GM19351 (cell line): ENCODE measurements around the gene RD3L.
"Not testable (repeated sequence)": the region's sequence is repeated elsewhere in the genome, so short reads cannot be mapped to it uniquely, and the experiment has no call there.

ENCODE experiments used
- ATAC-seq: cut with Tn5 transposase; IDR thresholded peaks from one replicate; pipeline ENCODE4 v1.9.1; 2021; ENCODE audit warnings: mild to moderate bottlenecking, moderate library complexity; ENCODE audit not compliant: unreplicated experiment

RD3L gene

DNA sequence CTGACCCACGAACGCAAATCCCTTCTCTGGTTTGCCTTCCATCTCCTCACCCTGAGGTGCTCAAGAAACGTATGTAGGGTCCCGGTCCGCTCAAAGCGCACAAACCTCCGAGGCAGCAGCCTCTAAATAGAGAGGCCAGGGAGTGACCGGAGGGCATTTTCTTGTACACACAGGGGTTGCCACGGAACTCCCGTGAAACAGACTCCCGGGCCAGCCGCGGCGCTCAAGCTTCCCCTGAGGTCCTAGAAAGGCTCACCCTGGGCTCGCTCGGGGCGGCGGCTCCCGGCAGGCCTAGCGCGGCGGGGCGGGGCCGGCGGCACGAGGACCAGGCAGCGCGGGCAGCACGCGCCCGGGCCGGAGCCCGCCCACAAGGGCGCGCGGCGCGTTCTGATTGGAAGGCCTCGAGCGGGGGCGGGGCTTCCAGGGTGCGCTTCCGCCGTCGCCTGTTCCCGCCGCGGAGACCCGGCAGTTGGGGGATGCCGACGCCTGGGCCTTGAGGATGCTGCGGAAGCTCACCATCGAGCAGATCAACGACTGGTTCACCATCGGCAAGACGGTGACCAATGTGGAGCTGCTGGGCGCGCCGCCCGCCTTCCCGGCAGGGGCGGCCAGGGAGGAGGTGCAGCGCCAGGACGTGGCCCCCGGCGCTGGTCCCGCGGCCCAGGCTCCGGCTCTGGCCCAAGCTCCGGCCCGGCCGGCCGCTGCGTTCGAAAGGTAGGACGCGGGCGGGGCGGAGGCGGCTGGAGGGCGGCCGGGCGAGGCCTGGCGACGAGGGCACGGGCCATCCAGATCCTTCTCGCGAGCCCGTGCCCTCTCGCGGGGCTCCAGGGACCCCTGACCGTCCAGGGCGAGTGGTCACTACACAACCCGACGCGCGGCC lies 14.1 kb downstream of the RD3L start, which contains the start of gene TDRD9:
TDRD9 (plus strand) TSS at position 446 of the 880 bp plus-strand sequence; CDS start at position 500, 54 bp downstream.
- ATAC-seq, result no peak

DNA sequence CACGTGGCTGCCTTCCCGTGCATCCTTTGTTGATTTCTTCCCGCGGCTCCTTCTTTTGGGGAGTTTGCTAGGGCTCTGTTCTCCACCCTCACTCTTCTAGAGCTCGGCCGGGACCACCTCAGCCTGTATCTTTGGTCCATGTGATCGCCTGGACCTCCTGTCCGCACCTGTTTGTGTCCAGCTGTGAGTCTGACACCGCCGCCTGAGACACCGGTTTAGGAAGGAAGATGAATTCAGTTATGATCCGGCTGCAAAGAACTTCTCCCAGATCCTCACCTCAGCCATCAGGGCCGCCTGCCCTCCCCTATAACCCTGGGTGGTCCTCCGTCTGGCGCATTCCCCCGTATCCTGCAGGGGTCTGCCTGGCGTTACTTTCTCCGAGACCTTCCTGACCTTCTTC lies 14.8 kb downstream of the RD3L start:
- no peak for ATAC-seq

DNA sequence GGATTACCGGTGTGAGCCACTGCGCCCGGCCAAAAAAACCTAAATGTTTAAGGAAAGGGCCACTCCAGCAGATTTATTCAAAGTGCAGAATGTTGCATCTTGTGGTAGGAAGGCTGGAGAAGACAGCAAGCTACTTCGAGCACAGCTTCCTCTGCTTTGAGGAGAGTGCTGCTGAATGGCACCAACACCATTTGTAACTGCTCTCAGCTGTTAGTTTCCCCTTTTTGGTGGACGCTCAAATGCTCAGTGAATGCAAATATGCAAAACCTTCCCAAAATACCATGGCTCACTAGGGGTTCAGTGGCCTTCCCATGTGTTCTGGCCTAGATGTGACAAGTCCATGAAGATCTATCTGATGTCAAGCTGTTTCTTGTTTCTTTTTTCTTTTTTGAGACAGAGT lies 17.0 kb downstream of the RD3L start:
- no peak for ATAC-seq

DNA sequence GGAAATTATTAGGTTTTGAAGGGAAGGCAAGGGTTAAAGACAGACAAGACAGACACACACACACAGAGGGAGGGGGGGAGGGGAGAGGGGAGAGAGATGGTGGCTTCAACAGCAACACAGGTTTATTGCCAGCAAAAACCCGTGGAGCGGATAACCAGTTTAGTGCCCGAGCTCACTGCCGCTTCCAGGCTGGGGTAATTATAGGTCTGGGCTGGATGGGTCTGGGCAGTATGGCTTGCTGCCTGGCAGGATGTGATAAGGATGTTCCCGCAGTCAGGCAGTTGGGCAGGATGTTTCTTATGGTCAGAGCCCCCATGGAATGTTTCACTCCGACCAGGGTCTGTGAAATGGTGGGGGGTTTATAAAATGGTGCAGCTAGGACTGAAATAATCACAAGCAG lies 18.5 kb downstream of the RD3L start:
- ATAC-seq, result no peak

DNA sequence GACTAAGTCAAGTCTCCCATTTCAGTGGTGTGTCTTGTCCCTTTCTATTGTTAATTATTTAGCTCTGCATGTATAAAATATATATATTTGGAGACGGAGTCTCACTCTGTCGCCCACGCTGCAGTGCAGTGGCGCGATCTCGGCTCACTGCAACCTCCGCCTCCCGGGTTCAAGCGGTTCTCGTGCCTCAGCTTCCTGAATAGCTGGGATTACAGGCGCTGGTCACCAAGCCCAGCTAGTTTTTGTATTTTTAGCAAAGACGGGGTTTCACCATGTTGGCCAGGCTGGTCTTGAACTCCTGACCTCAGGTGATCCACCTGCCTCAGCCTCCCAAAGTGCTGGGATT lies 20.5 kb downstream of the RD3L start:
- not testable (repeated sequence) for ATAC-seq

DNA sequence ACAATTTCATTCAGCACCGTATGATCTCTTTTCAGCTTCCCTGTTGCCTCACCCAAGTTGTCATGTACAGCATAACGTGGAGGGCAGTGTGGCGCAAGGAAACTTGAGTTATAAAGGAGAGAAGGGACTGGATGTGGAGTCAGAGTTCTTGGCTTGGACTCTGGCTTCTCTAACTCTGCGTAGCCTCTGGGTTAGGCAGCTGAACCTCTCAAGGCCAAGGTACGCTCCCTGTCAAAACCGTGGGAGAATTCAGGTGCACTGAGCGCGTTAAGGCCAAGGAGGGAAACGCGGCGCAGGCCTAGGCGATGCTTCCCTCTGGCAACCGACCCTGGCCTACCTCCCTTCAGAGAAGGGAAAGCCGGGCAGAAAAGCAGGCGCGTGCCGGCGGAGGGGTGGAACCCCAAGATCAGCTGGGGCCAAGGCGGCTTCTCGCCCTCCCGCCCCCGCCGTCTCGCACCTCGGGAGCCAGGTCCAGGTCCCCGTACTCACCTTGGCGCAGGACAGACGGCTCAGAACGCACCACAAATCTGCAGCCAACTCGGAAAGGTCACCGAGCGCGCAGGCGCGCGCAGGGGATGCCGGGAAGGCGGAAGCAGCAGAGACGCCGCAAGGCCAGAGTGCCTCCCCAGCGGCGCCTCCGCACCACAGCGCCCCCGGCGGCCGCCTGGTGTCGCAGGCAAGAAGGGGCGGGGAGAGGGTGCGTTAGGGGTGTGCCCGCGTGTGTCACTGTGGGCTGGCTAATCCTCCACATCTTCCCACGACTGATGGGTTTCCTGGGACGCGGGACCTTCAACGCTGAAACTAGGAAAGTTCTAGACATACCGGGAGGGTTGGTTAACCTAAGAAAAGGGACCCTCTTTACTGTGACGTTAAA lies 21.1 kb downstream of the RD3L start:
- ATAC-seq, result peak; percentile 95

DNA sequence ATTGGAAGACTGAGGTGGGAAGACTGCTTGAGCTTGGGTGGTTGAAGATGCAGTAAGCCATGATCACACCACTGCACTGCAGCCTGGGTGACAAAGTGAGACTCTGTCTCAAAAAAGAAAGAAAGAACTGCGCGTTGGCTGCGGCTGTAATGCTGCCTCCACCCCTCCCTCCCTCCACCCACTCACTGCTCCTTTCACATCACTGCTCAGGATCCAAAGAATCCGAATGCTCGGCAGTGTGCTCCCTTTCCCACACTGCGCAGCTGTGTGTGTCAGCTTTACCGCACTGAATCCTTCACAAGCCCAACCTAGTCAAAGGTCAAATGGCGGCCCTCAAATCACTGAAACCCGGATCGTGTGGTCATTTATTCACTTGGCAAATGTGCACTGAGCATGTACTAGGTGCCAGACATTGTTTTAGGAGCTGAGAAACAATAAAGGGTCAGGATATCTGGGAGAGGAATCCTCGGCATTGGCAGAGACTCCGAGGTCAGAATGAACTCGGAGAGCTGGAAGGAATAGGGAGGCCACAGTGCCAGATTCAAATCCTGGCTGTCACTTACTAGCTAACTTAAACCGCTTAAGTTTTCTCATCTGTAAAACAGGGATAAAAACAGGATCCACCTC lies 25.6 kb downstream of the RD3L start:
- ATAC-seq, result no peak

DNA sequence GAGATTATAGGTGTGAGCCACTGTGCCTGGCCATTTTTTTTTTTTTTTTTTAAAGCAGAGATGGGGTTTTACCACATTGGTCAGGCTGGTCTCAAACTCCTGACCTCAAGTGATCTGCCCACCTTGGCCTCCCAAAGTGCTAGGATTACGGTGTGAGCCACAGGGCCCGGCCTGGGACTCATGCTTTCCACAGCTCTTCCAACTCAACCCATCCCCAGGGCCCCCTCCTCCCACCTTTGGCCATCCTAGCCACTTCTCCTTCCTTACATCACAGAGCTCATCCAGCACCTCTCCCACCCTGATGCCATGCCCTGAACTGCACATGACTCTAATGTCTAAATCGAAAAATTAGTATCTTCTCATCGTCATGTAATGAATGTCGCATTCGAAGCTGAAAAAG lies 26.7 kb downstream of the RD3L start:
- no peak for ATAC-seq

DNA sequence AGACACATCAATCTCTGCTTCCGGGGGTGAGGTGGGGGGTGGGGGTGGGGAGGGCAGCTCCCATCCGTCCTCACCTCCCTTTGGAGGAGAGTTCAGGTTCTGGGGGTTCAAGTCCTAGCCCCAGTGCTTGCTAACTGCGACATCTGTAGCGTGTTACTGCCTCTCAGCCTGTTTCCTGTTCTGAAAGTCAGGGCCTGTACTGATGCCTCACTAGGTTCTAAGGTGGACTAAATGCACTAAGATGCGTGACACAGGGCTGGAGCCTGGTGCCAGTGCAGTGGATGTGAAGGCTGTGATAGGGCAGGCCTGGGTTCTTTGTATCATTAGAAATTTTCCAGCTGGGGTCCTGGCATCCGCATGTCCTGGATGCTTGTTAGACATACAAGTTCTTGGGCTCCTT lies 31.3 kb downstream of the RD3L start:
- no peak for ATAC-seq

DNA sequence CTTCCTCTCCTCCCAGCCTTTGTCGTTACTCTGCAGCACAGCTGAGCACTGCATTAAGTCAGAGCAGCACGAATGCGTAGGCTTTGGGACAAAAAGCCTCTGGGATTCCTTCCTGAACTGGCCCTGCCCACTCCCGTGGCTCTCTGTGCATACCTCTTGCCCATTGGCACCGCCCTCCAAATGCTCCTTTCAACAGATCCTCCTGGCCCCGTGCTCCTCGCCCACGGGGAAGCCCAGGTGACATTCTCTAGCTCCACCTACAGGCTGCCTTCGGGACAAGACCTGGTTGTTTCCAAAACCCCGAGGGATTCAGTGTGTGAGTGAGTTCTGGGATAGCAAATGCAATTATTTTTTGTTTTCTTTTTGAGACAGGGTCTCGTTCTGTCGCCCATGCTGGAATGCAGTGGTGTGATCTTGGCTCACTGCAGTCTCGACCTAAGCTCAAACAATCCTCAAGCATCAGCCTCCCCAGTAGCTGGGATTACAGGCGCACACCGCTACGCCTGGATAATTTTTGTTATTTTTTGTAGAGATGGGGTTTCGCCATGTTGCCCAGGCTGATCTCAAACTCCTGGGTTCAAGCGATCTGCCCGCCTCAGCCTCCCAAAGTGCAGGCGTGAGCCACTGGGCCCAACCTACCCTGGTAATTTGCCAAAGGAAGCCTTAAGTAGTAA lies 31.9 kb downstream of the RD3L start:
- peak; percentile 68 for ATAC-seq

DNA sequence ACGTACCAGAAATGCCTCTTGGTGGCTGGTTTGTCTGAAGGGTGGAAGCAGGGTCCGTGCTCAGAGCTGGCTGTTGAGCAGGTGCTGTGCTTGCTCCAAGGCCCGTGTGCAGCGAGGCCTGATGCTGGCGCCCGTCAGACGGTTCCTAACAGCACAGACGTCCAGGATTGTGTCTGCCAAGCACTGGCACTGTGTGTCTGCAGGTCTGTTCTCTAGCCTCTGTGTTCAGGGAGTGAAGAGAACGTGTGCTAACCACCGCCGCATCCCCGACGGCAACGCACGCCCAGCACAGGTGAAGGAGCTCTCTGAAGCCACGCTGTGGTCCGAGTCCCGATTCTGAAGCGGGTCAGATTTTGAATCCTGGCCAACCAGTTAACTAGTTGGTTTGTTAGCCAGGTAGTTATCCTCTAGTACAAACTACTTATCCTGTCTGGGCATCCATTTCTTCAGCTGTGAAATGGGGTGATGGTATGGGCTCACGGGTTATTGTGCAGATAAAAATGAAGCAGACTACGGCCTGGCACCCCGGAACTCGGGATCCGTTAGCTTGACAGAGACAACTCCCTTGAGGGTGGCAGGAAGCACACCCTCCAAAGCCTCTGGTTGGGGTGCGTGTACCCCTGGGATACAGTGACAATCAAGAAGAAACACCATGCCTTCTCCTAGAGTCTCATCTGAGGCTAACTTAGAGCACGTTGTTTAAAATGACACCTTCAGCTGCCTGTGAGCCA lies 32.6 kb downstream of the RD3L start:
- ATAC-seq, result no peak

DNA sequence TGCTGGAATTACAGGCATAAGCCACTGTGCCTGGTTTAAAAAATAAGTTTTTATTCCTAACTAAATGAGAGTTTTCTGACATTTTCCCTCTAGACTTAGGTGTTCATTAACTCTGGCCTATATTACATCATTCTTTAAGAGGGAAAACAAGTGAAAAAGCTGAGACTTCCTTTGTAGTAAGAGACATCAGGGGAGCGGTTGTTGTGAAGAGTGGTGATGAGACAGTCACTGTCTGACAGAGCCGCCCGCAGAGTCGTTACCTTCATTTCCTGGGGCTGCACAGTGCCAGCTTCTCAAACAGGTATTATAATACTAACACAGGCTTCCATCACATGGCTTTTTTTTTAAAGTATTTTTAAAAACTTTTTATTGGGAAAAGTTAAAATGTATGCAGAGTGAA lies 33.7 kb downstream of the RD3L start:
- ATAC-seq, result no peak

DNA sequence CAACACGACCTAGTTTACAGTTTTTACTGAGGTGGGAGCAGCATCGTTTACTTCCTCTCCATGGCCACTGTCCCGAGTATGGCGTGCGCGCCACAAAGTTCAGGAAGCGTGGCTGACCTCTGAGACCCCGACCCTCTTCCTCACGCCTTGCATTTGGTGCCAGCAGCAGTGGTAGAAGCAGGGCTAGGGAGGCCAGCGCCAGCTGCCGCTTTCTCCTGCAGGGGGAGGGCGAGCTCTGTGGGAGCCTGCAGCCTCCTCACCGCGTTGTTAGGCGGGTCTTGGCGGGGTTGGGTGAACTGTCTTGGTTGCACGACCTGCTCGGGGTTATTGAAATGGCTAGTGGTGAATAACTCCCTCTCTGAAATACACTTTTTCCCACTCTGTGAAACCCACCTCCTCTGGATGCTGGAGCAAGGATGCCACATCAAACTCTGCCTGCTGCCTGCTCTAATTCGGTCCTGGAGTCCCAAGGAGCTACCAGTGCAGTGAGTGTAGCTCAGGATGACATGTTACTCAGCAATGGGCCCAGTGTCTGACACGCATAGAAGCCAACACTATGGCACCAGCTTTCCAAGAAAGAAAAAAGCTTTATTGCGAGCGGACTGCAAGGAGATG lies 36.4 kb downstream of the RD3L start:
- ATAC-seq, result no peak

DNA sequence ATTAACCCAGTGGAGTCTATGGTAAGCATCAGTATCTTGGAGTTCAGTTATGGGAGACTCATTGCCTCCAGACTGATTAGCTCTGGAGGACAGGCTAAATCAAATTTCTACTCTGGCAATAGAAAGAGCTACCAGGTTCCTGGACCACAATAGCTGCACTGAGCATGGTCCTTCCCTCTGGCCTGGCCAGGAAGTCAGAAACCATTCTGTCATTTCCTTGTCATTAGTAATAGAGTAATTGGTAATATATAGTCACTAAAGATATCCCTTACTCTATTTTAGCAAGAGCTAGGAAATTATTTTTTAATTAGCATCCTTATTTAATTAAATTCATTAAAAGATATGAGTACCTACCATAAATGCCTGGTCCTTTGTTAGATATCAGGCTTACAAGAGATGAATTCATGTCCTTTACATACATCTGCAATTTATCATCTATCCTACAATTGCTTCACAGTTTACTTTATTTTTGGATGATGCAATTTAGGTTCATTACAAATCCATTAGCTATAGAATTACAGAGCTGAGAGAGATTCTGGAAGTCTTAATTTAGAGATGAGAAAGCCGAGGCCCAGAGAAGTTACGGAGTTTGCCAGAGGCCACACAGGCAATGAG lies 37.7 kb downstream of the RD3L start:
- no peak for ATAC-seq

DNA sequence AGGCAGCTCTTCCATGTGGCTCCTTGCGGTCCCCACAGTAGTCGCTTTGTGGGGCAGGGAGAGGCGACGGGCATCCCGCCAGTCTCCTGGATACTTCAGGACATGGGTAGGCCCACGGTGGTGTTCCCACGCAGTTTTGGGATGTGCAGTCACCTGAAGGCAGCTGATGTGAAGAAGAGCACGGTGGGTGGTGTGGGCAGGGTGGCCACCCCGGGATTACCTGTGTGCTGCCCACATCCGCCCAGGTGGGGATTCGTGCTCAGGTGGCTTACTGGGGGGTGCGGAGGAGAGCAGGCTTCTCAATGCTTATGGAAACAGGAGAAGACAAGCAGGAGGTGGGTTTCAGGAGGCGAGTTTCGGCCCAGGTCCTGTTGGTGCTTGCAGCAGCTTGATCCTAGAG lies 42.5 kb downstream of the RD3L start:
- no peak for ATAC-seq

DNA sequence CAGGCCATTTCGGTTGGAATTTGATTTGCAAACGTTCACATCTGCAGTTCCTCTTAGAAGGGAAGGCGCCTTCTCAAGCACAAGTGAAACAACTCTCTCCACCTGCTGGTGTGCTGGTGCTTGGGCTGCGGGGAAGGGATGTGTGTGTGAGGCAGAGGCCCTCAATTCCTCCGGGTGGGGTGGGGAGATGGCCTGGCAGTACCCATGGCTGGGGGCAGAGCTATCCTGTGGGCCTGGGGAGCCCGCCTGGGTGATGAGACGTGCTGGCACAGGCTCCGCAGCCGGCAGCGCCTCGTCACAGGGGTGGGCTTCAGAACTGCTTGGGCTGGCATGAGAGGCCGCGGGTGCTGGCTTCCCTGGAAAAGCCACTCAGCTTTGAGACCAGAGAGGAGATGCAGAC lies 43.0 kb downstream of the RD3L start:
- ATAC-seq, result no peak

DNA sequence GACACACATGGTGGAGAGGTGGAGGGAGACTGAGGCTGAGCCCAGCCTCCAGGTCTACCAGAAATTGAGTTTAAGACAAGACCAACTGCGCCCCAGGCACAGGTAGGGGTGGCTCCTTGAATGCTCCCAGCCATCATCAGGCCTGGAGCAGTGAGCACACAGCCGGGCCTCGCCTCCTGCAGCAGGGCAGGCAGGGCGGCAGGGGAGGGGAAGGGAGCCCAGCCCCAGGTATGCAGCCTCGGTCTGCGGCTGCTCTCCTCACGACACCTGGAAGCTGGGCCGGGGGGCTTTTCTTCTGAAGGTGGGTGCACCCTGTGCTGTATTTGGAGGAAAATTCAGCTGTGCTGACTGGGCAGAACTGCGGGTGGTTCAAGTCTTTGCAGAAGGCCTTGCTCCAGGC lies 43.6 kb downstream of the RD3L start:
- ATAC-seq, result no peak

DNA sequence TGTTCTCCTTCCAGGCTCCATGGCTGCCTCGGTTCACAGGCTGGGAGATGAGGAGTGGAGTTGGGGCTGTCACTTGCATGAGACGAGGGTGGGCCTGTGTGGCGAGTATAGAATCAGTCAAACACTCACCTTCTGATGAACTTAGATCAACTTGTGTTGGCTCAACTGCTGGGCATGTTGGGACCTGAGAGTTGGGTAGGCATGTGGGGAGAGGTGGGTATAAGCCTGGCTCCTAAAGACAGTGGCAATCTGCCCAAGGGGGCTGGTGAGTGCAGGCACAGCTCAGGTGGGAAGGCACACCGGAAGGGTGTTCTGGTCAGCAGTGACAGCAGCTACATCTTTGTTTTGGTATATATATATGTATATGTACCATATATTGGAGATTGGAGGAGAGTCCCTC lies 44.1 kb downstream of the RD3L start:
- ATAC-seq, result no peak
